ENCODE measurements around the gene CHRNB4.
A peak's percentile ranks its signal among the peaks of the same experiment; 100 is the strongest.

The CHRNB4 gene

GRCh38 chr15:78628227-78628626, 12.8 kb downstream of the CHRNB4 start:
- Histone ChIP-seq H3K27me3 (no peaks in the 10 kb centered on the region), H3K4me1 (peaks cover 15% of the 10 kb centered on the region), H3K4me3 (ENCODE audit: low read depth, low read length) (no peak overlapping the region), H3K9me3 (no peaks in the 10 kb centered on the region), H3K36me3 (peaks cover 91% of the 10 kb centered on the region)
- DNase-seq, result no peak
- TF ChIP-seq CTCF (IDR thresholded peaks at IDR 0.05; ENCODE audit: low read depth, low read length), result no peak

GRCh38 chr15:78627348-78627747, 13.7 kb downstream of the CHRNB4 start:
- DNase-seq, result no peak
- Histone ChIP-seq H3K4me3 (ENCODE audit: low read depth, low read length) (no peak overlapping the region), H3K4me1 (peaks cover 15% of the 10 kb centered on the region), H3K27me3 (no peaks in the 10 kb centered on the region), H3K9me3 (no peaks in the 10 kb centered on the region), H3K36me3 (peaks cover 82% of the 10 kb centered on the region)
- no peak for TF ChIP-seq CTCF (IDR thresholded peaks at IDR 0.05; ENCODE audit: low read depth, low read length)

GRCh38 chr15:78626381-78626995, 14.5 kb downstream of the CHRNB4 start:
- no peak for TF ChIP-seq CTCF (IDR thresholded peaks at IDR 0.05; ENCODE audit: low read depth, low read length)
- H3K27me3 ChIP-seq, result no peaks in the 10 kb centered on the region
- no peaks in the 10 kb centered on the region for H3K9me3 ChIP-seq
- peaks cover 75% of the 10 kb centered on the region for H3K36me3 ChIP-seq
- no peak overlapping the region for H3K4me3 ChIP-seq (ENCODE audit: low read depth, low read length)
- H3K4me1 ChIP-seq, result peaks cover 15% of the 10 kb centered on the region
- DNase-seq, result no peak

- H3K36me3 ChIP-seq, result peaks cover 68% of the 10 kb centered on the region
- no peak overlapping the region for H3K4me3 ChIP-seq (ENCODE audit: low read depth, low read length)
- no peaks in the 10 kb centered on the region for H3K9me3 ChIP-seq
- peaks cover 15% of the 10 kb centered on the region for H3K4me1 ChIP-seq
- peak; percentile 45 for DNase-seq
- no peaks in the 10 kb centered on the region for H3K27me3 ChIP-seq
- TF ChIP-seq CTCF (IDR thresholded peaks at IDR 0.05; ENCODE audit: low read depth, low read length), result no peak
Observed at GRCh38 chr15:78625606-78626280, 15.3 kb downstream of the CHRNB4 start.

- no peaks in the 10 kb centered on the region for H3K27me3 ChIP-seq
- peaks cover 15% of the 10 kb centered on the region for H3K4me1 ChIP-seq
- no peaks in the 10 kb centered on the region for H3K9me3 ChIP-seq
- H3K4me3 ChIP-seq (ENCODE audit: low read depth, low read length), result no peak overlapping the region
- peaks cover 67% of the 10 kb centered on the region for H3K36me3 ChIP-seq
- no peak for DNase-seq
- no peak for TF ChIP-seq CTCF (IDR thresholded peaks at IDR 0.05; ENCODE audit: low read depth, low read length)
Observed at GRCh38 chr15:78624651-78625590, 16.1 kb downstream of the CHRNB4 start.

Measured in BE2C (cell line).